RWPE2 (cell line): ENCODE measurements around the gene ZNF436.

Experiments
- ATAC-seq: fragments of 200-7000 bp; cut with Tn5 transposase; 3 replicates; pipeline ENCODE4 v1.9.1; 2021; ENCODE audit warnings: low read depth
- DNase-seq: peaks from one replicate; pipeline ENCODE4 v3.0.0-alpha.2; 2020; ENCODE audit warnings: low spot score
- H3K27ac ChIP-seq: fragments of 450-650 bp; 2 replicates; pipeline ENCODE4 v1.5.1; 2017; ENCODE audit warnings: mild to moderate bottlenecking; ENCODE audit not compliant: poor library complexity, severe bottlenecking
- H3K27me3 ChIP-seq: fragments of 250-450 bp; sonication (Bioruptor Pico); 2 replicates; pipeline ENCODE4 v1.5.1; 2021; ENCODE audit warnings: mild to moderate bottlenecking, moderate library complexity; ENCODE audit not compliant: insufficient read depth, poor library complexity, severe bottlenecking
- H3K36me3 ChIP-seq: fragments of 250-450 bp; sonication (Bioruptor Pico); 2 replicates; pipeline ENCODE4 v1.5.1; 2020; ENCODE audit warnings: low read depth, mild to moderate bottlenecking, moderate library complexity
- H3K4me1 ChIP-seq: fragments of 250-450 bp; sonication (Bioruptor Pico); 2 replicates; pipeline ENCODE4 v1.5.1; 2021; ENCODE audit warnings: mild to moderate bottlenecking, moderate library complexity; ENCODE audit not compliant: insufficient read depth, poor library complexity, severe bottlenecking
- H3K4me3 ChIP-seq: fragments of 250-450 bp; sonication (Bioruptor Pico); 2 replicates; pipeline ENCODE4 v1.5.1; 2021; ENCODE audit warnings: mild to moderate bottlenecking, moderate library complexity; ENCODE audit not compliant: severe bottlenecking
- H3K9me3 ChIP-seq: fragments of 250-450 bp; sonication (Bioruptor Pico); 2 replicates; pipeline ENCODE4 v1.5.1; 2021; ENCODE audit warnings: mild to moderate bottlenecking, moderate library complexity; ENCODE audit not compliant: severe bottlenecking
- CTCF ChIP-seq: fragments of 450-650 bp; IDR thresholded peaks from one replicate; pipeline ENCODE4 v1.5.1; 2017; ENCODE audit warnings: mild to moderate bottlenecking, moderate library complexity; ENCODE audit not compliant: poor library complexity, severe bottlenecking

Gene ZNF436

GRCh38 chr1:23385119-23385621, 15.5 kb upstream of the ZNF436 start:
- Histone ChIP-seq H3K27ac (peak overlapping the region; percentile 71), H3K9me3 (no peaks in the 10 kb centered on the region), H3K4me3 (no peak overlapping the region), H3K36me3 (no peaks in the 10 kb centered on the region), H3K27me3 (no peaks in the 10 kb centered on the region), H3K4me1 (peaks cover 26% of the 10 kb centered on the region)
- no peak for TF ChIP-seq CTCF
- ATAC-seq = no peak; the same call in 2 of the 3 replicates
- DNase-seq = no peak

- no peaks in the 10 kb centered on the region for H3K9me3 ChIP-seq
- peak overlapping the region; percentile 71 for H3K27ac ChIP-seq
- DNase-seq (no peak), ATAC-seq (peak; percentile 88)
- H3K27me3 ChIP-seq = no peaks in the 10 kb centered on the region
- TF ChIP-seq CTCF = no peak
- H3K36me3 ChIP-seq = no peaks in the 10 kb centered on the region
- H3K4me3 ChIP-seq = no peak overlapping the region
- H3K4me1 ChIP-seq = peaks cover 26% of the 10 kb centered on the region
These were observed 14.8 kb upstream of the ZNF436 start for GRCh38 chr1:23384312-23385058.

- Histone ChIP-seq H3K4me3 (no peak overlapping the region), H3K4me1 (peaks cover 26% of the 10 kb centered on the region), H3K9me3 (no peaks in the 10 kb centered on the region), H3K27ac (peak overlapping the region; percentile 71), H3K27me3 (no peaks in the 10 kb centered on the region), H3K36me3 (no peaks in the 10 kb centered on the region)
- ATAC-seq = peak; percentile 30
- no peak for TF ChIP-seq CTCF
- DNase-seq = no peak
These were observed 14.1 kb upstream of the ZNF436 start for GRCh38 chr1:23383577-23384311.

- Histone ChIP-seq H3K27ac (no peak overlapping the region), H3K4me1 (peaks cover 32% of the 10 kb centered on the region), H3K4me3 (no peak overlapping the region), H3K36me3 (no peaks in the 10 kb centered on the region), H3K9me3 (no peaks in the 10 kb centered on the region), H3K27me3 (no peaks in the 10 kb centered on the region)
- DNase-seq = no peak
- no peak for ATAC-seq
- TF ChIP-seq CTCF = no peak
These were observed 11.7 kb upstream of the ZNF436 start for GRCh38 chr1:23381233-23381885.
